ENCODE results near the gene PTPRK. TPM values are rescaled to one million over a fixed set of nuclear protein-coding genes. Genes with fewer than 3 reads are reported as not detected.

PTPRK gene
- total and polyA plus RNA-seq, 2 donors (not counting 1 experiment from before 2014, with no cell fraction given), result 16.2 to 18.7 TPM

DNA sequence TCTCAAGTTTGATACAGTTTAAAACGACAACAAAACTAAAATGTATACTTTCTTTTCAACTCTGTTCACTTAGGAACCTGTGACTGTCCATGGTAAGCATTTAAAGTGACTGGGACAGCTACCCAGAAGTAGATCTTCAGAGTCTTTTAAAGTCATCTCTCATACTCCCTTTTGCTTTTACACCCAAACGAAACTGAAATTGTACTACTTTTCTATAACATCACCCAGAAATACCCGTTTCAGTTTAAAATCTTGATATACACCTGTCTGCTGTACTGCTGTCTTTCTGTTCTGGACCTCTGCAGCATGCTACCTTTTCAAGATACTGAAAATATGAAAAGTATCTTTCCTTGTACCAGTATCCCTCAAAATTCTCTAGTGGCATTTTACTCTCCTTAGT lies 449.2 kb downstream of the PTPRK start:
- H3K27me3 ChIP-seq (replicated peaks in 1 of 4; ENCODE audit: control extremely low read depth in 1 of 4, control insufficient read depth in 3 of 4, insufficient read depth in 4 of 4, low read length in 3 of 4), result no peaks in the 10 kb centered on the region
- no peaks in the 10 kb centered on the region for H3K4me1 Mint-ChIP-seq
- ATAC-seq (ENCODE audit: low read depth), result no peak
- H3K4me2 ChIP-seq (replicated peaks; ENCODE audit: low read depth, low read length, poor library complexity, severe bottlenecking), result no peak overlapping the region
- no peaks in the 10 kb centered on the region for H3K4me1 ChIP-seq (ENCODE audit: control insufficient read depth in 2 of 2, insufficient read depth in 2 of 2, low read length in 2 of 2)
- DNase-seq, result no peak
- no peak overlapping the region for H3K27ac Mint-ChIP-seq
- H4K20me1 ChIP-seq (ENCODE audit: control insufficient read depth, insufficient read depth, low read length, poor library complexity, severe bottlenecking), result no peaks in the 10 kb centered on the region
- no peak overlapping the region for H3K4me3 ChIP-seq (ENCODE audit: control extremely low read depth in 1 of 5, extremely low read depth in 1 of 5, insufficient read depth in 1 of 5, low read depth in 2 of 5, low read length in 4 of 5)
- H2AFZ ChIP-seq (ENCODE audit: insufficient read depth, low read depth, low read length, poor library complexity, severe bottlenecking), result no peak overlapping the region
- intact Hi-C loops (cut with micrococcal nuclease), result no loop called here
- H3K9me3 Mint-ChIP-seq (ENCODE audit: insufficient read depth), result no peaks in the 10 kb centered on the region
- peaks cover 10% of the 10 kb centered on the region in 2 experiments for H3K36me3 ChIP-seq (replicated peaks in 1 of 2; ENCODE audit: control extremely low read depth in 1 of 2, control insufficient read depth in 1 of 2, extremely low read depth in 1 of 2, insufficient read depth in 2 of 2, low read length in 1 of 2)
- POLR2A ChIA-PET, result no interaction called here
- no peak overlapping the region for H3K4me3 Mint-ChIP-seq
- H3K27me3 Mint-ChIP-seq, result no peaks in the 10 kb centered on the region
- no peaks in the 10 kb centered on the region for H3K79me2 ChIP-seq (ENCODE audit: control insufficient read depth, insufficient read depth, low read length)
- no peak overlapping the region for H3K27ac ChIP-seq (ENCODE audit: low read length in 2 of 2)
- TF ChIP-seq, protein P1, sequence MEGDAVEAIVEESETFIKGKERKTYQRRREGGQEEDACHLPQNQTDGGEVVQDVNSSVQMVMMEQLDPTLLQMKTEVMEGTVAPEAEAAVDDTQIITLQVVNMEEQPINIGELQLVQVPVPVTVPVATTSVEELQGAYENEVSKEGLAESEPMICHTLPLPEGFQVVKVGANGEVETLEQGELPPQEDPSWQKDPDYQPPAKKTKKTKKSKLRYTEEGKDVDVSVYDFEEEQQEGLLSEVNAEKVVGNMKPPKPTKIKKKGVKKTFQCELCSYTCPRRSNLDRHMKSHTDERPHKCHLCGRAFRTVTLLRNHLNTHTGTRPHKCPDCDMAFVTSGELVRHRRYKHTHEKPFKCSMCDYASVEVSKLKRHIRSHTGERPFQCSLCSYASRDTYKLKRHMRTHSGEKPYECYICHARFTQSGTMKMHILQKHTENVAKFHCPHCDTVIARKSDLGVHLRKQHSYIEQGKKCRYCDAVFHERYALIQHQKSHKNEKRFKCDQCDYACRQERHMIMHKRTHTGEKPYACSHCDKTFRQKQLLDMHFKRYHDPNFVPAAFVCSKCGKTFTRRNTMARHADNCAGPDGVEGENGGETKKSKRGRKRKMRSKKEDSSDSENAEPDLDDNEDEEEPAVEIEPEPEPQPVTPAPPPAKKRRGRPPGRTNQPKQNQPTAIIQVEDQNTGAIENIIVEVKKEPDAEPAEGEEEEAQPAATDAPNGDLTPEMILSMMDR (IDR thresholded peaks at IDR 0.05), result no peak
- no peak for TF ChIP-seq EZH2 (IDR thresholded peaks at IDR 0.05; ENCODE audit: borderline replicate concordance, insufficient read depth, low read depth, low read length, poor library complexity, severe bottlenecking)
- WGBS (ENCODE audit: insufficient coverage), result 80% methylated on average over 1 of the region's 3 CpGs
- CTCF ChIA-PET, result no interaction called here
- H3K9ac ChIP-seq (ENCODE audit: low read length), result no peak overlapping the region
- no peaks in the 10 kb centered on the region for H3K9me3 ChIP-seq (ENCODE audit: control extremely low read depth in 1 of 3, control insufficient read depth in 2 of 3, insufficient read depth in 1 of 3, low read length in 2 of 3)

DNA sequence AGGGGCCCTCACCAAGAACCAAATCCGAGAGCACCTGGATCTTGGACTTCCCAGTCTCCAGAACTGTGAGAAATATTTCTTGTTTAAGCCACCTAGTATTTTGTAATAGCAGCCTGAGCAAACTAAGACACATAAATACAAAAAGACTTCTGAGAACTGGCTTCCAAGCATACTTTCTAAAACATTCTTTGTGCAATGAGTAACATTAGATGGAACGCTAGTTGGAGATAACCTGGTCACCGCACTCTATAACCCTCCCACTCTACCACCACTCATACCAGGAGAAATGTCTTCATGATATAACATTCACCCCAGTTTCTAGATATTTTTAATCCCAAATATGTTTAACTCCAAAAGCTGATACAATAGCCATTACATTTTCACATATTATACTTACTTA lies 450.0 kb downstream of the PTPRK start:
- no peak overlapping the region for H3K27ac Mint-ChIP-seq
- Histone ChIP-seq H3K4me2 (replicated peaks; ENCODE audit: low read depth, low read length, poor library complexity, severe bottlenecking) (no peak overlapping the region), H3K4me3 (ENCODE audit: control extremely low read depth in 1 of 5, extremely low read depth in 1 of 5, insufficient read depth in 1 of 5, low read depth in 2 of 5, low read length in 4 of 5) (no peak overlapping the region), H3K9me3 (ENCODE audit: control extremely low read depth in 1 of 3, control insufficient read depth in 2 of 3, insufficient read depth in 1 of 3, low read length in 2 of 3) (no peaks in the 10 kb centered on the region), H3K27ac (ENCODE audit: low read length in 2 of 2) (no peak overlapping the region), H3K9ac (ENCODE audit: low read length) (no peak overlapping the region), H2AFZ (ENCODE audit: insufficient read depth, low read depth, low read length, poor library complexity, severe bottlenecking) (no peak overlapping the region), H3K36me3 (replicated peaks in 1 of 2; ENCODE audit: control extremely low read depth in 1 of 2, control insufficient read depth in 1 of 2, extremely low read depth in 1 of 2, insufficient read depth in 2 of 2, low read length in 1 of 2) (peaks cover 11 to 12% of the 10 kb centered on the region in 2 experiments), H3K79me2 (ENCODE audit: control insufficient read depth, insufficient read depth, low read length) (no peaks in the 10 kb centered on the region), H4K20me1 (ENCODE audit: control insufficient read depth, insufficient read depth, low read length, poor library complexity, severe bottlenecking) (no peaks in the 10 kb centered on the region), H3K27me3 (replicated peaks in 1 of 4; ENCODE audit: control extremely low read depth in 1 of 4, control insufficient read depth in 3 of 4, insufficient read depth in 4 of 4, low read length in 3 of 4) (no peaks in the 10 kb centered on the region), H3K4me1 (ENCODE audit: control insufficient read depth in 2 of 2, insufficient read depth in 2 of 2, low read length in 2 of 2) (no peaks in the 10 kb centered on the region)
- WGBS (ENCODE audit: insufficient coverage), result 79% methylated on average over 2 of the region's 3 CpGs
- no peaks in the 10 kb centered on the region for H3K4me1 Mint-ChIP-seq
- H3K27me3 Mint-ChIP-seq, result no peaks in the 10 kb centered on the region
- no peak overlapping the region for H3K4me3 Mint-ChIP-seq
- TF ChIP-seq, protein P1 (IDR thresholded peaks at IDR 0.05), result no peak
- TF ChIP-seq EZH2 (IDR thresholded peaks at IDR 0.05; ENCODE audit: borderline replicate concordance, insufficient read depth, low read depth, low read length, poor library complexity, severe bottlenecking), result no peak
- no peaks in the 10 kb centered on the region for H3K9me3 Mint-ChIP-seq (ENCODE audit: insufficient read depth)
- POLR2A ChIA-PET, result no interaction called here
- CTCF ChIA-PET, result no interaction called here
- ATAC-seq (ENCODE audit: low read depth) (no peak), DNase-seq (no peak)
- intact Hi-C loops (cut with micrococcal nuclease), result no loop called here
